Measurements from ENCODE around the gene CDC42BPA.

GRCh38 chr1:226960944-226961765 is 357.1 kb downstream of the CDC42BPA start:
- TF ChIP-seq CHD2 (IDR thresholded peaks at IDR 0.05; ENCODE audit: low read length, partially characterized antibody) (no peak), POLR2AphosphoS5 (IDR thresholded peaks at IDR 0.05; ENCODE audit: low read depth, low read length) (no peak), CTCF (IDR thresholded peaks at IDR 0.05) (no peak), FOXM1 (IDR thresholded peaks at IDR 0.05; ENCODE audit: low read depth) (no peak), TEAD4 (IDR thresholded peaks at IDR 0.05; ENCODE audit: borderline replicate concordance, insufficient read depth) (no peak), REST (IDR thresholded peaks at IDR 0.05; ENCODE audit: low read depth, low read length) (no peak), SIN3A (IDR thresholded peaks at IDR 0.05; ENCODE audit: borderline replicate concordance, low read depth, low read length) (no peak), RCOR1 (IDR thresholded peaks at IDR 0.05; ENCODE audit: low read length) (no peak), JUND (IDR thresholded peaks at IDR 0.05) (no peak), GABPA (IDR thresholded peaks at IDR 0.05; ENCODE audit: low read depth) (no peak), RFX5 (IDR thresholded peaks at IDR 0.05; ENCODE audit: low read length) (no peak)
